Breast epithelium (tissue), 3 donors: Measurements from ENCODE around the gene PADI1.

Experiments used
- CTCF ChIP-seq, 3 donors: fragments of 450-650 bp; IDR thresholded peaks; one replicate each; pipeline ENCODE4 v1.5.1; 2016 to 2017; ENCODE audit warnings: antibody characterized with exemption in 3 of 3, mild to moderate bottlenecking in 3 of 3, moderate library complexity in 3 of 3
- POLR2A ChIP-seq: fragments of 450-650 bp; IDR thresholded peaks from one replicate; pipeline ENCODE4 v1.6.1; 2016; ENCODE audit warnings: antibody characterized with exemption, mild to moderate bottlenecking, moderate library complexity
- POLR2AphosphoS5 ChIP-seq, 3 donors: sonication (generic); formaldehyde crosslinking; IDR thresholded peaks; one replicate each; pipeline ENCODE4 v1.6.1; 2017; ENCODE audit warnings: antibody characterized with exemption in 3 of 3

- TF ChIP-seq CTCF (IDR thresholded peaks at IDR 0.05) (no peak), POLR2A (no peak), POLR2AphosphoS5 (IDR thresholded peaks at IDR 0.05) (no peak)
Measured at GRCh38 chr1:17239420-17239819, 34.5 kb downstream of the PADI1 start.
